CD4-positive, alpha-beta T cell treated with Interleukin-1 beta for 1 hour (primary cell): ENCODE measurements around the gene UPF2.
"Not testable (repeated sequence)": the region's sequence is repeated elsewhere in the genome, so short reads cannot be mapped to it uniquely, and the experiment has no call there.

Experiments used
- DNase-seq, 2 donors: peaks; one replicate each; pipeline ENCODE4 v3.0.0-alpha.2; 2020 to 2022

The UPF2 gene

DNA sequence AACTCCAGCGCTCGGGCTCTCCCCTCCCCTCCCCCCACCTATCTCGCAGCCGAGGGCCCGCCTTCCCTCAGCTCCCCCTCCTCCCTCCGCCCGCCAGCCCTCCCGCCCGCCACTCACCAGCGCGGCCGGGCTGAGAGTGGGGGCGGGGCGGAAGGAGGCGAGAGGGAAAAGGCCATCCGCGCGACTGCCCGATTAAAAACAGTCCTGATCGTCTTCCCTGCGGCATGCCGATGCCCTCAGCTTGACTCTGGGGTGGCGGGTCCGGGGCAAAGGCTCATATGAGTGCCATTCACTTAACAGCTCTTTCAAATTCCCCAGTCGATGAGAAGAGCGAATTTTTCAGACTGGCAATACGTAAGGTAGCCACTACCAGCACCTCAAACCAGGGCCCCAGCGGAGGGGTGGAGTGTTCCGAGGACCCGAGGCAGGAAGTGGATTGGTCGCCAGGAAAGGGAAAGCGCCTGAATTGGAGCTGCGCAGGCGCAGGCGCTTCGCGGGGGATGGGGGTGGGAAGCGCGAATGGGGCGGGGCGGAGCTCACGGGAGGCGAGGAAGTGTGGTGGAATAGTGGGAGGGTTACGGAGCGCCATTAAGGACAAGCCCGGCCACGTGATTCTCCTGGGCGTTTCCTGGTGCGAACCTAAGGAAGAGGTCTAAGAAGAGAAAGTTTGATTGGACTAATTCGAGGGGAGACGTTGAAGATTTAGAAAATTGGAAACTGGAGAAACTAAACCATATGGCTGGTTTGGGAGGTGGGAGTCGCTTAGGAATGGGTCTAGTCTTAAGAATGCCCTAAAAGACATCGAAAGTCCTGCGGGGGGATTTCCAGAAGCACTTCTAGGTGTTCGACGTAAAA is at the start of gene UPF2:
UPF2 (minus strand) TSS at position 13 of the 855 bp plus-strand sequence. CDS start 7,386 bp downstream, outside the sequence.
- DNase-seq, result peak; percentile 97 to 98

DNA sequence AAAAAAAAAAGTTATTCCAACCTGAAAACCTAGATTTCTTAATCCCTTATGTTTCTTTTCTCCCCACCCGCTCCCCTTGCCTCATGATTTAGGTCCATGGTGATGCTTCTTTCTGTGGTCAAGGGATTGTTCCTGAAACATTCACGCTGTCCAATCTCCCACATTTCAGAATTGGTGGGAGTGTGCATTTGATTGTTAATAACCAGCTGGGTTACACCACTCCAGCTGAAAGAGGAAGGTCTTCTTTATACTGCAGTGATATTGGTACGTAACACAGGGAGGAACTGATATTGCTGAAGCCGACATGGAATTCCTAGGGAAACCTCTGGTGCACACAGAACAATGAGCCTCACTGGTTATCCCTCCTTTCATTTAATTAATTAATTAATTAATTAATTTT is 48.8 kb upstream of the UPF2 start:
- no peak for DNase-seq

- no peak for DNase-seq
Measured at GRCh38 chr10:12088919-12089318, 46.3 kb upstream of the UPF2 start.

- DNase-seq, result no peak
Measured at GRCh38 chr10:12081879-12082557, 39.4 kb upstream of the UPF2 start.

DNA sequence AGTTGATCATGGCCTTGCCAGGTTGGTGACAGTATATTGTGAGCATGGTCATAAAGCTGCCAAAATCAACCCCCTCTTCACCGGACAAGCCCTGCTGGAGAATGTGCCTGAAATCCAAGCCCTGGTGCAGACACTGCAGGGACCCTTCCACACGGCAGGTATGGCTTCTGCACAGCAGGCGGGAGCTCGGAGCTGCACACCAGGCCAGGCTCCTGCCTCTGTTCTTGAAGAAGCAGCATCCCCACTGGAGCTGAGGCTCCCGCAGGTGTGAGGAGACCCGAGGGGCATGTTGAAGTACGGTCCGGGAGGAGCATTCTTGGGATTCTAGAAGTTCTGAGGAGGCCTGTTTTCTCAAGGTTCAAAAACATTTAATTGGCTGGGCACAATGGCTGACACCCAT is 38.9 kb upstream of the UPF2 start:
- no peak for DNase-seq

DNA sequence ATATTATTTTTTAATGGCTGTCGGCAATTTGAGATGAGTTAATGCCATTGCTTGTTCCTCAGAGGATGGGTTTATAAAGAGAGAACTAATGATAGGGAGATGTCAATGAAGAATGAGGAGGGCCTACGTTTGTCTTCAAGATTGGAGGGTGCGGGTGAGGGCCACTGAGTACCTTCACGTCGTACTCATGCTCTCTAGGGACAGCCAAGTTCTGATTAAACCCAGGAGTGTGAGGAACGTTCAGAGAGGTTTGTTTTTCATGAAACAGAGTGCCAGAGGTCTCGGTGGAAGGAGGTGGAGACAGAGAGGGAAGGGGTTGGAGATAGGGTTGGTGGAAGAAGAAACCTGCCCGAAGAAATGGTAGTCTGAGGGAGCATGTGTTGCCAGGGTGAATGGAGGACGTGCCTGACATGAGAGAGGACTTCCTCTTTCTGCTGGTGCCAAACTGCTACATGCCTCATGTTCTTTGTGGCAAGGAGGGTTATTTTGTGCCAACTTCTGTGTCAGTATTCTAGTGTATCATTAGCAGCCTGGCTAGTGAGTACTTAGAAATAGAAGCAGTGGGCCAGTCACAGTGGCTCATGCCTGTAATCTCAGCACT is 35.1 kb upstream of the UPF2 start:
- peak in 1 of 2 donors; percentile 26 for DNase-seq

DNA sequence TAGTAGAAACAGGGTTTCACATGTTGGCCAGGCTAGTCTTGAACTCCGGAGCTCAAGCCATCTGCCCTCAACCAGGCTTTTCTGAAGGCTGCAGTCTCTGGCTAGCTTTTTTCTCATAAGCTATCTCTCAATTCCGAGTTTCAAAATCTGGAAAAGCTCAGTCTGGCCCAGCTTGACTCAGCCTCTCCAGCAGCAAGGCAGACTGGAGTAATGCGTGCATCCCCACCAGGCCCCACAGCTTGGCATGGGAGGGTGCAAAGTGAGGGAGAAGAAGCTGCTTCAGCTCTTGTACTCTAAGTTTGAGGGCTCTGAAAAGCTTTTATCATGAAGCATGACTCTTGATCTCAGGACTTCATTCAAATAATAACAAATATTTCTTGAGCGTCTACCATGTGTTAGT is 30.9 kb upstream of the UPF2 start:
- DNase-seq, result no peak

GRCh38 chr10:12071441-12071840 is 28.8 kb upstream of the UPF2 start:
- not testable (repeated sequence) for DNase-seq

DNA sequence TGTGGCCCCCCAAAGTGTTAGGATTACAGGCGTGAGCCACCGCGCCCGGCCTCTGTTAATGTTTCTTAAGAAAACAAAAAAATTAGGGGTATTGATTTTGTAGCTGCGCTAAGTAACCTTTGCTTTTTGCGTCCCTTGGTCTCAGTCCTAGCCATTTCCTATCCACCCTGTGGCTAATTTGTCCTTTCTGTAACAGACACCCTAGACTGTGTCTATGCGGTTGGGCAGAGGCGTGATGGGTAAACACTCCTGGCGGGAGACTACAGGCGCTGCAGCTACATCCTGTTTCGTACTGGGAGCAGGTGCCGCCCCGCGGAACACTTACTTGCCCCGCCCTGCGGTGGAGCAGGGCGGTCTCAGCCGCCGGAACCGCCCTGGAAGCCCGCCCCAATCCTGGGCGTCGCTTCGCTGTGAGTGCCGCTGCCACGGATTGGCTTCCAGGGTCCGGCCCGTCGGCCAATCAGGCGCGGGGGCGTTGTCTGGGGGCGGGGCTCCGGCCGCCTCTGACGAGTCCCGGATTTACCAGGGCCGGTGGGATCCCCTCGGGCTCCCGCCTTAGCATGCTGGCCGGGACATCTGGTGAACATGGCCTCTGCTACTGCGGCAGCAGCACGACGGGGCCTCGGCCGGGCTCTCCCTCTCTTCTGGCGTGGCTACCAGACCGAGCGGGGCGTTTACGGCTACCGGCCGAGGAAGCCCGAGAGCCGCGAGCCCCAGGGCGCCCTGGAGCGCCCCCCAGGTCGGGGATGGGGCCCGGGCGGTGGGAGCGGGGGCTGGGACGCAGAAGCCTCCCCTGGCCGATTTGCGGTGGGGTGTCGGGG is 26.1 kb upstream of the UPF2 start, which contains the start of gene DHTKD1:
DHTKD1 (plus strand) TSS at position 506 of the 821 bp plus-strand sequence; CDS start at position 586, 80 bp downstream.
- peak; percentile 98 for DNase-seq

GRCh38 chr10:12067336-12067735 is 24.7 kb upstream of the UPF2 start:
- no peak for DNase-seq

DNA sequence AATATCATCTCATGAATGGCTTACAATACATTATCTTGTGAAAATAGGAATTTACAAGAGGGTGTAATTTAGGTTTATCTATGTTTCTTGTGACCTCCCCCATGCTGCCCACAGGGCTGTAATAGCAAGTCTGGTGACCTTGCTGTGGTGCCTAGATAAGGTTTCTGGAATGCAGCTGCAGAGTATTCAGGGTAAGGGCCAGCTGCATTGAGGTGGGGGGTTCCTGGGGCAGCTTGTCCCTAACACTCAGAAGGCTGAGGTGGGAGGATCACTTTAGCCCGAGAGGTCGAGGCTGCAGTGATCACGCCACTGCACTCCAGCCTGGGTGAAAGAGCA is 20.8 kb upstream of the UPF2 start:
- no peak for DNase-seq

DNA sequence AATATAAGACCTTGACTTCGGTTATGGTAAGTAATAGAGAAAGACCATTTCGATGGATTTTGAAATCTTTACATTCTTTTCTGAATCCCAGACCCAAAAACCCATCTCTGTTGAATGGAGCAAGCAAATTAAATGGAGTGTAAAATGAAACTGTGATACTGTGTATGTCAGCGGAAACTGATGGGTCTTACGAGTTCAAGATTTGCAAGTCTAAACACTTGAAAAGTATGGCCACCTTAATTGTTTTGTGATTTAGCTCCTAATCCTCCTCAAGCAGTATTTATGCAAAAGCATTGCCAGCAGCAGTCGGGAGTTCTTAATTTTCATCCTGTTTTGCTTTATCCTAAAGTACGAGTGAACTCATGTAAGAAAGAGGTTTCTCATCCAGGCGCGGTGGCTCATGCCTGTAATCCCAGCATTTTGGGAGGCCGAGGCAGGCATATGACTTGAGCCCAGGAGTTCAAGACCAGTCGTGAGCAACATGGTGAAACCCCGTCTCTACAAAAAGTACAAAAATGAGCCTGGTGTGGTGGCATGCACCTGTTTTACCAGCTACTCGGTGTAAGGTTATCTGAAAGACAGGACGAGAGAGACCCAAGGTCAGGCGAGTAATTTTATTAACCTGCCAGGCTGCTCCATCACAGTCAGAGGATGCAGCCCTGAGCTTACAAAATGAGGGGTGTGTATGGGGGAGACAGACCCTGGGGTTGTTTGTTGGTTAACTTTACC is 20.3 kb upstream of the UPF2 start:
- no peak for DNase-seq

DNA sequence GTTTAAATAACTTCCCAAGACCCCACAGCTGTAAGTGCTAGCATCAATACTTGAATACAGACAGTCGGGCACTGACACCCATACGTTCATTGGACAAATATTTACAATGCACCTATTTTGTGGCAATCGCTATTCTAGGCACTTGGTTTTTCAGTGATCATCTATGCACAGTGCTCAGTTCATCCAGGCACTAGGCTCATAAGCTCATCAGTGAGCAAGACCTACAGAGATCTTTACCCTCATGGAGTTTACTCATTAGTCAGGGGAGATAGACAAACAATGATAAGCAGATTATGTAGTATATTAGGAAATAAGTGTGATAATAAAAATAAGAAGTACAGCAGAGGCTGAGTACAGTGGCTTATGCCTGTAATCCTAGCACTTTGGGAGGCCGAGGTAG is 18.5 kb upstream of the UPF2 start:
- no peak for DNase-seq

GRCh38 chr10:12056748-12057147 is 14.1 kb upstream of the UPF2 start:
- no peak for DNase-seq

GRCh38 chr10:12055732-12056131 is 13.1 kb upstream of the UPF2 start:
- DNase-seq, result no peak

- DNase-seq, result no peak
Measured at GRCh38 chr10:12051241-12051640, 8.6 kb upstream of the UPF2 start.

GRCh38 chr10:12050528-12050927 is 7.9 kb upstream of the UPF2 start:
- DNase-seq, result no peak

DNA sequence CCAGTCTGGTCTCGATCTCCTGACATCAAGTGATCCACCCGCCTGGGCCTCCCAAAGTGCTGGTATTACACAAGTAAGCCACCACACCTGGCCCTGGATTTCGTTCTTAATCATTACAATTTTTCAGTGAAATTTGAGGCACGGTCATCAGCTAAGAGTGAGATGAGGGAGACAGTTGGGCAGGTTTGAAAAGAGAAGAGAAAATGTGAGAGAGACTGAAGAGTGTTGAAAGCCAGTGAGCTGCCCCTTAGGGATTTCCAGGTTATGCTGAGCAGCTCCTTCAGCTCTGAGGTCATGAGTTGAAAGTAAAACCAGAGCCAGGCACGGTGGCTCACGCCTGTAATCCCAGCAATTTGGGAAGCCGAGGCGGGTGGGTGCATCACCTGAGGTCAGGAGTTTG is 5.9 kb upstream of the UPF2 start:
- no peak for DNase-seq

DNA sequence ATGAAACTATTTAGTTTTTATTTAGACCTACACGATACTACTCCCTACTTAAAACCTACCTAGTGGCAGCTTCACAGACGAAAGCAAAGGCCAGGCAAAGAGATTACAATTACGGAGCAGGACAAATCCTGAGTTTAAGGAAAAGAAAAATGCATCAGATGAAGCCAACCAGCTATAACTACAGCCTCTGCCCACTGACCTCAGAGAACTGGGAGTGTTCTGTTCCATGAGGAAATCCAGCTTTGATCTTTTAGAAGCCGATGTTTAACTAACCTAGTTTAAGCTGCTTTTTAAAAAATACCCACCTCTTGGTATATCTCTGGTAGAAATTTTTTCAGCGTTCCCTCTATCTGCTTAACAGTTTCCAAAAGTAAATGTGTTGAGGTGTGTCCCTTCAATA is 3.0 kb upstream of the UPF2 start:
- DNase-seq, result no peak

GRCh38 chr10:12042409-12042796 is 206 bp downstream of the UPF2 start:
- peak; percentile 32 to 46 for DNase-seq

- peak; percentile 22 to 24 for DNase-seq
Measured at GRCh38 chr10:12041766-12042408, 722 bp downstream of the UPF2 start.
